ENCODE results near the gene FAM120B. TPM values are rescaled to one million over a fixed set of nuclear protein-coding genes. Genes with fewer than 3 reads are reported as not detected.
"Not testable (repeated sequence)": the region's sequence is repeated elsewhere in the genome, so short reads cannot be mapped to it uniquely, and the experiment has no call there.

FAM120B gene
- total RNA-seq, 1 experiment from 2014 or later, result 11.1 TPM

DNA sequence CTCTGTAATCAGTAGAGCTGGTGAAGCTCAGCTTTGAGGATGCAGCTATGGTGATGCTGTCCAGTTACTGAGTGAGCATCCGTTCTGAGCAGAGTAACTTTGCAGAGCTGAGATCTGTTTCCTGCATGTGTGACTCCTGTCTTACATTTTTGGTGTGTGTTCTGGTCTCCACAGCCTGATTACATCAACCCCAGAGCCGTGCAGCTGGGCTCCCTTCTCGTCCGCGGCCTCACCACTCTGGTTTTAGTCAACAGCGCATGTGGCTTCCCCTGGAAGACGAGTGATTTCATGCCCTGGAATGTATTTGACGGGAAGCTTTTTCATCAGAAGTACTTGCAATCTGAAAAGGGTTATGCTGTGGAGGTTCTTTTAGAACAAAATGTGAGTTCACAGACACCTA is 81.6 kb downstream of the FAM120B start:
- DNase-seq (ENCODE audit: low read depth, low spot score), result no peak
- in situ Hi-C loops (cut with HindIII; ENCODE audit: low pct_unique_long_range_greater_than_20kb, low sequenced_read_pairs), result no loop called here

DNA sequence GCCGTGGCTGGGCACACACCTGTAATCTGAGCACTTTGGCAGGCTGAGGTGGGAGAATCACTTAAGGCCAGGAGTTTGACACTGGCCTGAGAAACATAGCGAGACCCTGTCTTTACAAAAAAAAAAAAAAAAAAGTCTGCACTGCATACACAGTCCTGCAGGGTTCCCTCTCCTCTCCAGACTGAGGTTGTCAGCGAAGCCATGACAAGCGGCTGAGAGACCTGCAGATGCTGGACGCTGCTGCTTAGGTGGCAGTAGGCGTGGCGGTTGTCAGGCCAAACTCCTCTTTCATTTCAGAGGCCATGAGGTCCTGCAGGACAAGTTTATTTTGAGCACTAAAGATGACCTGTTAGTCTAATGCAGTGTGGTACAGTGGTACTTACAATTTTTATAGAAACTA is 86.5 kb downstream of the FAM120B start:
- in situ Hi-C loops (cut with HindIII; ENCODE audit: low pct_unique_long_range_greater_than_20kb, low sequenced_read_pairs), result no loop called here
- no peak for DNase-seq (ENCODE audit: low read depth, low spot score)

DNA sequence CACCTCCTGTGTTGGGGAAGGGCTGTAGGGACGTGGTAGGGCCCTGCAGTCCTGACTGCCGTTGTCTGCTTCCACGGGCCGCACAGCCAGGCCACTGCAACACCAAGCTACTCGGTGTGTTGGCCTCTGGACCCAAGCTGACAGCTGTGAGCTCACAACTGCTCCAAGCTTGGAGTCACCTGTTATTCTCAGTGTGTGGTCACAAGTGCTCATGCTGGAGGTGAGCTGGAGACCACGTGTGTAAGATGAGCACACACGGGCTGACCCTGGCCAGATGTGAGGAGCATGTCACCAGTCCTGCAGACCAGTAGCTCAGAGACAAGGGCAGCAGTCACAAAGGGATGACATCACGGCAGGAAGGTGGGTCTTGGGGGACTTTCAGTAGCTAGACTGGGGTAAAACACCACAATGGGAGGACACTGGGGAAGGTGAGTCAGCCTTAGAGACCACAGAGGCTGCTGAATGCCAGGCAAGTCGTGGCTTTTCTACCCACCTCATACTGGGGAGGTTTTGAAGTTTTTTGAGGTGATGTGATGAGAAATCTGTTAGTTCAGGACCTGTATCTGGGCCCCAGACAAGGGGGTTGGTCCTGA is 87.3 kb downstream of the FAM120B start:
- DNase-seq (ENCODE audit: low read depth, low spot score), result no peak
- in situ Hi-C loops (cut with HindIII; ENCODE audit: low pct_unique_long_range_greater_than_20kb, low sequenced_read_pairs), result no loop called here

DNA sequence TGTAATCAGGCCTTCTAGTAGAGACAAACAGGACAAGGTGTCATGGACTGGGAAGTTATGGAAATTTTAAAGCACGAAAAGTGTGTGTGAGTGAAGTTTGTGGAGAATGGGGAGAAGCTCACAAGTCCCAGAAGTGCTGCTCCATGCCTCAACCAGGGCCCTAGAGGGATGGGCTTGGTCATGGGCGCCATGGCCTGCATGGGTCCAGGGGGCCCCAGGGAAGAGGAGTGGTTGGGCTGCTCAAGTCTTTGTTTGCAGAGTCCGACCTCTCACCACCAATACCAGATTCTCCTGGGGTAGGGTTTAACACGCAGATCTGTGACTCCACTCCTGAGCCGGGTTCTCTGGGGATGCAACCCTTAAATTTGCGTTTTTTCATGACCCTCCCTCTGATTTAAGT is 88.4 kb downstream of the FAM120B start:
- no peak for DNase-seq (ENCODE audit: low read depth, low spot score)
- in situ Hi-C loops (cut with HindIII; ENCODE audit: low pct_unique_long_range_greater_than_20kb, low sequenced_read_pairs), result no loop called here

DNA sequence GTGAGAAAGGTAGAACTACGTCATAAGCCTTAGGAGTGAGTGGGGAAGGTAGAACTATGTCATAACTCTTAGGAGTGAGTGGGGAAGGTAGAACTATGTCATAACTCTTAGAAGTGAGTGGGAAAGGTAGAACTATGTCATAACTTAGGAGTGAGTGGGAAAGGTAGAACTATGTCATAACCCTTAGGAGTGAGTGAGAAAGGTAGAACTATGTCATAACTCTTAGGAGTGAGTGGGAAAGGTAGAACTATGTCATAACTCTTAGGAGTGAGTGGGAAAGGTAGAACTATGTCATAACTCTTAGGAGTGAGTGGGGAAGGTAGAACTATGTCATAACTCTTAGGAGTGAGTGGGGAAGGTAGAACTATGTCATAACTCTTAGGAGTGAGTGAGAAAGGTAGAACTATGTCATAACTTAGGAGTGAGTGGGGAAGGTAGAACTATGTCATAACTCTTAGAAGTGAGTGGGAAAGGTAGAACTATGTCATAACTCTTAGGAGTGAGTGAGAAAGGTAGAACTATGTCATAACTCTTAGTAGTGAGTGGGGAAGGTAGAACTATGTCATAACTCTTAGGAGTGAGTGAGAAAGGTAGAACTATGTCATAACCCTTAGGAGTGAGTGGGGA is 92.3 kb downstream of the FAM120B start:
- DNase-seq (ENCODE audit: low read depth, low spot score); in situ Hi-C loops (cut with HindIII; ENCODE audit: low pct_unique_long_range_greater_than_20kb, low sequenced_read_pairs): not testable (repeated sequence)

DNA sequence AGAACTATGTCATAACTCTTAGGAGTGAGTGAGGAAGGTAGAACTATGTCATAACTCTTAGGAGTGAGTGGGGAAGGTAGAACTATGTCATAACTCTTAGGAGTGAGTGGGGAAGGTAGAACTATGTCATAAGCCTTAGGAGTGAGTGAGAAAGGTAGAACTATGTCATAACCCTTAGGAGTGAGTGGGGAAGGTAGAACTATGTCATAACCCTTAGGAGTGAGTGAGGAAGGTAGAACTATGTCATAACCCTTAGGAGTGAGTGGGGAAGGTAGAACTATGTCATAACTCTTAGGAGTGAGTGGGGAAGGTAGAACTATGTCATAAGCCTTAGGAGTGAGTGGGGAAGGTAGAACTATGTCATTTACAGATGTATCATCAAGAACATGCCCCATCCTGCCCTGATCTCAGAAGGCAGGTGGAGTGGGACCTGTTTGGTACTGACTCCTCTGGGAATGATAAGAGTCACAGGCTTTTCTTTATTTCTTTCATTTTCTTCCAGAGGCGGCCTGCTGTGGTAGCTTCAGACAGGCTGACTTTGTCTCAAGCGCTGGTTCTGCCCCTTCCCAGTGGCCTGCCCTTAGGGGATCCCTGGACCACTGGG is 93.5 kb downstream of the FAM120B start:
- in situ Hi-C loops (cut with HindIII; ENCODE audit: low pct_unique_long_range_greater_than_20kb, low sequenced_read_pairs); DNase-seq (ENCODE audit: low read depth, low spot score): not testable (repeated sequence)

DNA sequence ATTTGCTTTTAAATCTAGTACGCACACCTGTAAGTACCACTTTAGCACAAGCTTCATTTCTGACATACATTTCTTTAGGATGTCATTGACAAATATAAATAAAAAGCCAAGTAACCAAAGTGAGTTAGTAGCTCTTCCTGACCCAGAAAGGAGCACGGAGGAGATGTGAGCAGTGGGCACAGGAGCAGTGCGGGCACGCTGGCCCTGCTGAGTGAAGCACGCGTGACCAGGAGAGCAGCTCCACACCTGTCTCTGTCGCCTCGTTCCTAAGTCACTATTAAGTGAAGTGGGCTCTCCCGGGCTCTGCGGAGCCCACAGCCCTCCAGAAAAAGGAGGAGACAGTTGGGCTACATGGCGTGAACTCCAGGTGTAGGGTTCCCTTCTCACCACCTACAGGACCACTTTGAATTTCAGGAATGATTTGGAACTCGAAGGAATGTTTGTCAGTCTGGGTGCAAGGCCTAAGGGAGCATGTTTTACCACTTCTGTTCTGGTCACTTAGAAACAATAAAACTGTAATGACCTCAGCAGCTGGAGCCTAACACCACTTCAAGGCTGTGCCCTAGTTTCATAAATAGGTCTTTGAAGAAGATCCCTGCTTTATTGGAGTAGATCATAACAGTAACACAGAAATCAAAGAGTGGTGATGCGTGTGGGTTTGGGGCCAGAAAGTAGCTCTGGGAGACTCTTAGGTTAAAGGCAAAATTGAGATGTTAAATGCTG is 95.9 kb downstream of the FAM120B start:
- no peak for DNase-seq (ENCODE audit: low read depth, low spot score)
- in situ Hi-C loops (cut with HindIII; ENCODE audit: low pct_unique_long_range_greater_than_20kb, low sequenced_read_pairs), result no loop called here

DNA sequence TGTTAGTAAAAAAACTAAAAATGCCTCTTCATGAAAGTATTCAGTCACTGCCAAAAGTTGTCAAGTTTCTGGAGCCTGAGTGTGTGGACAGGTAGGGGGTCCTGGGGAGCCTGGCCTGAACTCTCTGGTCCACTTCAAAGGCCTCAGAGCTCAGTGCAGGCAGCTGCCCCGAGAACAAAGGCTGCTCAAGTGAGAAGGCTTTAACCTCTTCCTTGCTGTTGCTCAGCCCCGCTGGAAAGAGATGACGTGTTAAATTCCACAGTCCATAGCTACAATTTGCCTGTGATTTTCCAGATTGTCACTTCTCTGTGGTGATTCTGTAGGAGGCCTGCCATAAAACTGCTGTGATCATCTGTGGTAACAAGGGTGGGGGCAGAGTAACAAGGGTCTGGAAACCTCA is 96.9 kb downstream of the FAM120B start:
- in situ Hi-C loops (cut with HindIII; ENCODE audit: low pct_unique_long_range_greater_than_20kb, low sequenced_read_pairs), result no loop called here
- DNase-seq (ENCODE audit: low read depth, low spot score), result no peak

DNA sequence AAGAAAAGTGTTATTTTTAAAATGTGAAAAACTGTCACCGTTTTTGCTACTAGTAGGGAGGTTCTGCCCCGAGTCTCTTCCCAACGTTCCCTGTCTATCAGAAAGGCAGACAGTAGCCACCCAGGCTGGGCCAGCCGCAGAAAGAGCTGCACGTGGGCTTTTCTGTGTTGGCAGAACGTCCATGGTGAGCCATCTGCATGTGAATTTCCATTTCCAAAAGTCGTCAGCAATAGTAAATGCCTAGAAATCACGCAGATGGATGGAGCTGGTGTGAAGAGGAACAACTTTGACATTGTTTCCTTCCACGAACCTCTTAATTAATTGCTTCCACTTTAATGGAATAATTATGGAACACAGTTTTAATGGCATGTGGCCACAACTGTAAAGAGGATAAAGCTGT is 97.5 kb downstream of the FAM120B start:
- in situ Hi-C loops (cut with HindIII; ENCODE audit: low pct_unique_long_range_greater_than_20kb, low sequenced_read_pairs), result no loop called here
- DNase-seq (ENCODE audit: low read depth, low spot score), result no peak

DNA sequence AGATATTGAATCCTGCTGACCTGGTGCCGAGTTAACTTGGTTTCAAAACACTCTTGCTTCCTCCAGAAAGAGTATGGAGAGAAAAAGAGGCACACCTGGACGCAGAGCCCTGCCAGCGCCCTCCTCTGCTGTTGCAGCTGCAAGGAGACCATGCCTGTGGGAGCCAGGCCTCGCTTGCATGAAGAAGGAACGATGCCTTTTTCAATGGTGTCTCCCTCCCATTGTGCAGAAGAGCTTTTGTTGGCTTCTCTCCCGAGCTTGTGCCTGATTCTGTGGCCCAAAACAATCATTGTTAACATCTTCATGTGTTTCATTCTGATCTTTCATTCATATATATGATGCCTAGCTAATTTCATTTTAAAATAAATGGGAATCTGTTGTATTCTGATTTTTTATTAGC is 98.1 kb downstream of the FAM120B start:
- no peak for DNase-seq (ENCODE audit: low read depth, low spot score)
- in situ Hi-C loops (cut with HindIII; ENCODE audit: low pct_unique_long_range_greater_than_20kb, low sequenced_read_pairs), result no loop called here

DNA sequence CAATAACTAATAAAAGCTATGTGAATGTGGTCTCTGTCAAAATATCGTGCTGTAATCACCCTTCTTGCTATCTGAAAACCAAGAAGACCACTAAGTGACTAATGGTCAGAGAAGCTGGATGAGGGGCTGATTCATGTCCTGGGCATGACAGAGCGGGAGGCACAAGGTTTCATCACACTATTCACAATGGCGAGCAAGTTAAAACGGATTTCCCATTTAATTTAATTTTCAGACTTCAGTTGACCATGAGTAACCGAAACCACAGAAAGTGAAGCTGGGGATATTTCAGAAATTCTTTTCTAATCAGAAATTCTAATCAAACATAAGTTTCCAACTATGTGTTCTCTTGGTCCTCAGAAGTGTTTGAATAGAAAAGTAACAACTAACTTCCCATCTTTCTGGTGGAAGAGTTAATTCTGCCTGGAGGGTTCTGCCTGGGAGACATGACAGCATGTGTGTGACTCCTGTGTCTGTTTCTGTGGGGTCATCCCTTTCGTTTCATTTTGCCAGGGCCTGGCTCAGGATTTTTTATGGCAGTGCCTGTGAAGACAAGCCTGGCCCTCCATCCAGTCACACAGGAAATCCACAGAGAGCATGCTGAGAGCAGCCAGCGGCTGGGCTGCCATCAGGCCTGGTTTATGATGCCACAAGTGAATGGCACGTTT is 98.9 kb downstream of the FAM120B start:
- in situ Hi-C loops (cut with HindIII; ENCODE audit: low pct_unique_long_range_greater_than_20kb, low sequenced_read_pairs), result no loop called here
- DNase-seq (ENCODE audit: low read depth, low spot score), result no peak

DNA sequence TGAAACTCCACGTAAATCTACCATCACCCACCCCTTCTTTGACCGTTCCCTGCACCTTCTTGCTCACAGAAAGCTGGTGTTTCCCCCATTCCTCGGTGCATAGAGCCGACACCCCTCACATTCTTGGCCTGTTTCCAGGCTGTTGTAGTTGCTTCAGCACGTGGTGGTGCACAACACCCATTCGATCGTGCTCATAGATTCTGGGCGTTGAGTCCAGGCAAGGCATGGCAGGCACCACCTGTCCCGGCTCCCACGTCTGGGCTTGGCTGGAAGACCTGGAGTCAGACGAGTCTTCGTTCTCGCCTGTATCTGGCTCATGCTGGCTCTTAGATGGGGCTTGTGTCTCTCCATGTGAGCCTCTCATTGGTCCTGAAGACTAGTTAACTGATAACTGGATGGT is 100.6 kb downstream of the FAM120B start:
- in situ Hi-C loops (cut with HindIII; ENCODE audit: low pct_unique_long_range_greater_than_20kb, low sequenced_read_pairs), result no loop called here
- no peak for DNase-seq (ENCODE audit: low read depth, low spot score)

DNA sequence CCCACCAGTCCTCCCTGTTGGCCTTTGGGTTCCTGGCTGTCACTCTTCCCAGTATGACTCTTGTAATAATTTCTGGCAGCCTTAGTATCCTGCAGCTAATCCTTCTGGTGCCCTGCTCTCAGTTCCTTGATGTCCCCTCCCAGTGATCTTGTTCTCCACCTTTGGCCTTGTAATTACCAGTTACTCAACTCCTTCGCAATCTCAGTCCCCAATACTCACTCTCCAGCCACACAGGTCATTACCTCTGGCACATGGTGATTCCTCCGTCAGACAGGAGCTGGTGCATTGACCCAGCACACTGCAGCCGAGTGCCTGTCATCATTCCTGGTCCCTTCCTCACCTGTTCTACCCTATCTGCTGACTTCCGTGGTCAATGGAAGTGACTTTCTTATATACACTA is 101.4 kb downstream of the FAM120B start:
- in situ Hi-C loops (cut with HindIII; ENCODE audit: low pct_unique_long_range_greater_than_20kb, low sequenced_read_pairs), result no loop called here
- no peak for DNase-seq (ENCODE audit: low read depth, low spot score)

DNA sequence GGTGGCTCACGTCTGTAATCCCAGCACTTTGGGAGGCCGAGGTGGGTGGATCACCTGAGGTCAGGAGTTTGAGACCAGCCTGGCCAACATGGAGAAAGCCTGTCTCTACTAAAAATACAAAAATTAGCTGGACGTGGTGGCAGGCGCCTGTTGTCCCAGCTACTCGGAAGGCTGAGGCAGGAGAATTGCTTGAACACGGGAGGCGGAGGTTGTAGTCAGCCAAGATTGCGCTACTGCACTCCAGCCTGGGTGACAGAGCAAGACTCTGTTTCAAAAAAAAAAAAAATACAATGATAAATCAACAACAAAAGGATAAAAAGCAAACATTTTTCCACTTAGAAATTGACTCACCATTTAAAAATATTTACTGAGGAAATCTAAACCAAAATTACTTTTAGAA is 103.2 kb downstream of the FAM120B start:
- in situ Hi-C loops (cut with HindIII; ENCODE audit: low pct_unique_long_range_greater_than_20kb, low sequenced_read_pairs); DNase-seq (ENCODE audit: low read depth, low spot score): not testable (repeated sequence)

DNA sequence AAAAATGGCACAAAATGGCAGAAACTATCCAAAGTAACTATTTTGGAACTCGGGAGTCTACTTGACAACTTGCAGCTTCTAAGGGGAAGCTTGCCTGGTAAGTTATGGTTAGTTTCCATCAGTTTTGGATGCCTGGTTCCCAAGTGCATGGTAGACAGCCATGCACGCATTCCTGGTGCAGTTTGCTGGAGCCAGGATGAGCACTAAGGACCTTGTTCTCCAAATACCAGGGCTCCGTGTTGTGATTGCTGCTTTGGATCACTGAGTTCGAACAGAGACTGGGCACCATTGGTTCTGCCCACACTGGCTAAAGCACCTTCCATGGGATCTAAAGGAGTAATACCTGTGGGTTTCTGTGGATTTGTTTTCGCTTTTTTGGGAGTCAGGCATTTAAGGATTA is 103.7 kb downstream of the FAM120B start:
- DNase-seq (ENCODE audit: low read depth, low spot score), result no peak

DNA sequence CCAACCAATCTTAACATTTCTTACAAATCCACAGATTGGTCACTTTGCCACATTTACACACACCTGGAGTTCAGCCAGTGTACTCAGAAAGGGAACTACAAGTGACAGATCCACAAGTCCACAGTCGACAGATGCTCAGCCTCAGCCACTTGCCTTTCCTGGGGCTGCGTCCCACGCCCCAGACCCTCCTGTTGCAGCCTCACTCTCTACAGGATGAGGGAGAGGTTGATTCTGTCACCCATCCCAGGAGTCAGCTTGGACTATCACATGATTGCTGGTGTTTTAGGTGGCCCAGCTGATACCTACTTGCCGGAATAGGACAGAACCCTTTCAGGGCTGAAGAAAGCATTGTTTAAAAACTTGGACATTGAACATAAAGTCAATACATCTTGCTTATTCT is 108.8 kb downstream of the FAM120B start:
- in situ Hi-C loops (cut with HindIII; ENCODE audit: low pct_unique_long_range_greater_than_20kb, low sequenced_read_pairs), result no loop called here
- no peak for DNase-seq (ENCODE audit: low read depth, low spot score)

More for the DNA sequence above, 103.7 kb downstream of the FAM120B start:
- in situ Hi-C loops (cut with HindIII; ENCODE audit: low pct_unique_long_range_greater_than_20kb, low sequenced_read_pairs), result no loop called here

DNA sequence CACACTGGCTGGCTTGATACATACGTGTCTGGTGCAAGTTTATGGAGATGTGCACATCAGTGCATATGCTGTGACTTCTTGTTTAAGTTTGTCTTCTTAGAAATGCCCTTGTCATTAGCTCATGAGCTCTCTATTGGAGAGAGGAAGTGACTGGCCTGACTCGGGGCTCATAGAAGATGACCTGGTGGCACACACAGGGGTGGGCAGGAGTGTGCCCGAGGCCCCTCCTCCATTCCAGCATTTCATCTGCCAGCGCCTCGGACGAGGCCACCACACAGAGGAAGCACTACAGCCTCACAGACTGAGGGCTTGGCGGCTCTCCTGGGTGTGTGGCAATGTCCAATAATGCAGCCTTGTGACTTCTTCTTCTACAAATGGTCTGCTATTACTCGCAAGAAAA is 109.7 kb downstream of the FAM120B start:
- no peak for DNase-seq (ENCODE audit: low read depth, low spot score)

DNA sequence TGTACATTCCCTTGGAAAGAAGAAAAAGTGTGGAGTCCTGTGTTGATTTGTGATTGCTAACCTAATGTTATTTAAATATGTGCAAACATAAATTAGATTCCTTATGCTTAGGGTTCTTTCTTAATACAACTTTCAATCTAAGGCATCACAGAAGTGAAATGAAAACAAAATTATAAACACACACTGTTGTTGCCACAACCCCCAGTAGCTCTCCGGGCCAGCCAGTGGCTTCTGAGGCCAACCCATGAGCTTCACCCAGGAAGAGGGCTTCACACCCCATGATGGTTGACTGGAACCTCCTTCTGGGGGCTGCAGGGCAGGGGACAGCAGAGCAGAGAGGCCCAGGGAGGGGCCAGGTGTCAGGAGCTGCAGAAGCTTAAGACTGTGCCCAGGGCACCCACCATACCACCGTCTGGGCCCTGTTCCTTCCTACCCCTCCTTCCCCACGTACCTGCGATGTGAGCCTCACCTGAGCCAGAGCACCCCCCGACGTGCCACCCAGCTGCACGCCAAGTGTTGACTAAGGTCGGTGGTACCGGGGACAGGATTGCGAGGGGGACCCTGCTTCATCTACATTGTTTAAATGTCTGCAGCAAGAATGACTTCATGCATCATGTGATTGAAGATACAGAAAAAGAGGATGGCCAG is 110.5 kb downstream of the FAM120B start:
- no peak for DNase-seq (ENCODE audit: low read depth, low spot score)
- in situ Hi-C loops (cut with HindIII; ENCODE audit: low pct_unique_long_range_greater_than_20kb, low sequenced_read_pairs), result no loop called here

More for the DNA sequence above, 109.7 kb downstream of the FAM120B start:
- in situ Hi-C loops (cut with HindIII; ENCODE audit: low pct_unique_long_range_greater_than_20kb, low sequenced_read_pairs), result no loop called here

All from SK-MEL-5 (cell line).